Neuron (in vitro differentiated cells): ENCODE results near the gene PCBD2.
A peak's percentile ranks its signal among the peaks of the same experiment; 100 is the strongest.
"Not testable (repeated sequence)": the region's sequence is repeated elsewhere in the genome, so short reads cannot be mapped to it uniquely, and the experiment has no call there.

Source experiments
- H2AFZ ChIP-seq: one replicate; pipeline ENCODE4 v1.6.1; 2013; ENCODE audit warnings: low read depth, mild to moderate bottlenecking, inconsistent platforms, low read length, moderate library complexity
- H3K27me3 ChIP-seq: one replicate; pipeline ENCODE4 v1.6.1; 2013; ENCODE audit warnings: low read length; ENCODE audit not compliant: insufficient read depth
- H3K36me3 ChIP-seq: one replicate; pipeline ENCODE4 v1.6.1; 2013; ENCODE audit warnings: low read length; ENCODE audit not compliant: insufficient read depth
- H3K4me1 ChIP-seq: one replicate; pipeline ENCODE4 v1.6.1; 2013; ENCODE audit warnings: low read length; ENCODE audit not compliant: insufficient read depth
- H3K4me3 ChIP-seq: 2 replicates; pipeline ENCODE4 v1.5.1; 2013; ENCODE audit warnings: mild to moderate bottlenecking, low read length, moderate library complexity
- H3K9me3 ChIP-seq: one replicate; pipeline ENCODE4 v1.6.1; 2013; ENCODE audit warnings: low read length

Gene PCBD2

DNA sequence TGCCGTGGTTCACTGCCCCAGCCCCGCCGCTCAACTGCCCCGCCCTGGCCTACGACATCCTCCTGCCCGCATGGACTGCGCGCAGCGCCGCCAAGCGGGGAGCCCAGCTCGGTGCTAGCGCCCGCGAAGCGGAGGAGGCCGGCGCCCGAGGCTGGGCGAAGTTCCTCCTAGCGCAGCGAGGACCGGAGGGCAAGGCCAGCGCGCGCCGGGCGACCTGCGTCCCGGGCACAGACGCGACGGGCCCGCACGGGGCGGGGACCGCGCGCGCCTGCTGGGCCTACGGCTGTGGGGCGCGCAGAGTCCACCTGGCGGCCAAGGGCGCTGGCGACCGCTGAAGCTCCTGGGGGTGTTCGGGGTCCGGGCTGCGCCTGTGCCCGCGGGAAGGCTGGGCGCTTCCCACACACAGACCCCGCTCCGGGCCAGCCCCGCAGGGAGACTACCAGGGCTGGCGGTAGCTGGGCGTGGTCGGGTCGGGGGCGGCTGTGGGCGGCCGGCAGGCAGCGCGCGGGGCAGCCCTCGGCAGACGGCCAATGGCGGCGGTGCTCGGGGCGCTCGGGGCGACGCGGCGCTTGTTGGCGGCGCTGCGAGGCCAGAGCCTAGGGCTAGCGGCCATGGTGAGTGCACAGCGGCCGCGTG, at the start of gene PCBD2:
PCBD2 (plus strand) TSS at position 522 of the 636 bp plus-strand sequence; CDS start at position 531, 9 bp downstream.
- Histone ChIP-seq H3K4me1 (no peaks in the 10 kb centered on the region), H3K36me3 (peaks cover 3% of the 10 kb centered on the region), H3K27me3 (no peaks in the 10 kb centered on the region), H3K9me3 (no peaks in the 10 kb centered on the region), H3K4me3 (peak within 1 kb of the TSS; percentile 83), H2AFZ (peak within 1 kb of the TSS; percentile 96)

DNA sequence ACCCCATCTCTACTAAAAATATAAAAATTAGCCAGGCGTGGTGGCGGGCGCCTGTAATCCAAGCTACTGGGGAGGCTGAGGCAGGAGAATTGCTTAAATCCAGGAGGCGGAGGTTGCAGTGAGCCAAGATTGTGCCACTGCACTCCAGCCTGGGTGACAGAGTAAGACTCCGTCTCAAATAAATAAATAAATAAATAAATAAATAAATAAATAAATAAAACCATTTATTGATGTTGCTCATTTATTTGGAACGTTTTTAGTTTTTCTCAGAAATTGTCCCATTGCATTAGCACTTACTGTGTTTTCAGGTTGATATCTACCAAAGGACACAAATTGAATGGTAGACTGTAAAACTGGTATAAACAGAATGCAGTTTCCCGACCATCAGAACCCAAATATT, 48.5 kb upstream of the PCBD2 start:
- H3K4me3 ChIP-seq, H3K4me1 ChIP-seq, H3K9me3 ChIP-seq, H2AFZ ChIP-seq, H3K27me3 ChIP-seq: not testable (repeated sequence)
- peaks cover 75% of the 10 kb centered on the region for H3K36me3 ChIP-seq

- Histone ChIP-seq H2AFZ (no peak overlapping the region), H3K4me3 (no peak overlapping the region), H3K27me3 (no peaks in the 10 kb centered on the region), H3K9me3 (no peaks in the 10 kb centered on the region), H3K36me3 (peaks cover 71% of the 10 kb centered on the region), H3K4me1 (no peaks in the 10 kb centered on the region)
Observed at GRCh38 chr5:134857401-134857800, 47.5 kb upstream of the PCBD2 start.

DNA sequence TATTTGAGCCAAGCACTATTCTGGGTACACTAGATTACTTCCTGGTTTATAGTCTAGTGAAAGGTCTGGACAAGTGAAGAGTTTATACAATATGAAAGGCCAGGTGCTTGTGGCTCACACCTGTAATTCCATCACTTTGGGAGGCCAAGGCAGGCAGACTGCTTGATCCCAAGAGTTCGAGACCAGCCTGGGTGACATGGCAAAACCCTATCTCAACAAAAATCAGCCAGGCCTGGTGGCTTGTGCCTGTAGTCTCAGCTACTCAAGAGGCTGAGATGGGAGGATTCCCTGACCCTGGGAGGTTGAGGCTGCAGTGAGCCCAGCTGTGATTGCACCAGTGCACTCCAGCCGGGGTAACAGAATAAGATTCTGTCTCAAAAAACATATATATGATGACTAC, 40.2 kb upstream of the PCBD2 start:
- H3K36me3 ChIP-seq = peaks cover 14% of the 10 kb centered on the region
- H3K27me3 ChIP-seq = no peaks in the 10 kb centered on the region
- no peak overlapping the region for H2AFZ ChIP-seq
- H3K4me3 ChIP-seq = no peak overlapping the region
- H3K4me1 ChIP-seq = no peaks in the 10 kb centered on the region
- H3K9me3 ChIP-seq = no peaks in the 10 kb centered on the region

DNA sequence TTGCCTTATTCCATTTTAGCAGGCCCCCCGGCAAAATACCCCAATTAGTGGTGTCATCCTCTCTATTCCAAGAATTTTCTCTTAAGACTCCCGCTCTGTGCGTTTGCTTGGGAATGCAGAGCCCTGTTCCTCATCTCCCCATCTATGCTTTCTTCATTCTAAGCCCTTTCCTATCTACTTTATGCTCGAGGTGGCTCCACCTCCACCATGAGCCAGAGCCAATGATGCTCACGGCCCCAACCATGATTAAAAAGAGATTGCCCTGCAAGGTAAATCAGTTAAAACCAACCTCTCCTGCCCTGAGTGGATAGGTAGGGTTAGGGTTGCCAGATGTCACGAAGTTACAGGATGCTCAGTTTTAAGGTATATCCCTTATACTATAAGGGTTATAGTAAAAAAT, 31.4 kb upstream of the PCBD2 start:
- peaks cover 8% of the 10 kb centered on the region for H3K4me1 ChIP-seq
- no peak overlapping the region for H3K4me3 ChIP-seq

DNA sequence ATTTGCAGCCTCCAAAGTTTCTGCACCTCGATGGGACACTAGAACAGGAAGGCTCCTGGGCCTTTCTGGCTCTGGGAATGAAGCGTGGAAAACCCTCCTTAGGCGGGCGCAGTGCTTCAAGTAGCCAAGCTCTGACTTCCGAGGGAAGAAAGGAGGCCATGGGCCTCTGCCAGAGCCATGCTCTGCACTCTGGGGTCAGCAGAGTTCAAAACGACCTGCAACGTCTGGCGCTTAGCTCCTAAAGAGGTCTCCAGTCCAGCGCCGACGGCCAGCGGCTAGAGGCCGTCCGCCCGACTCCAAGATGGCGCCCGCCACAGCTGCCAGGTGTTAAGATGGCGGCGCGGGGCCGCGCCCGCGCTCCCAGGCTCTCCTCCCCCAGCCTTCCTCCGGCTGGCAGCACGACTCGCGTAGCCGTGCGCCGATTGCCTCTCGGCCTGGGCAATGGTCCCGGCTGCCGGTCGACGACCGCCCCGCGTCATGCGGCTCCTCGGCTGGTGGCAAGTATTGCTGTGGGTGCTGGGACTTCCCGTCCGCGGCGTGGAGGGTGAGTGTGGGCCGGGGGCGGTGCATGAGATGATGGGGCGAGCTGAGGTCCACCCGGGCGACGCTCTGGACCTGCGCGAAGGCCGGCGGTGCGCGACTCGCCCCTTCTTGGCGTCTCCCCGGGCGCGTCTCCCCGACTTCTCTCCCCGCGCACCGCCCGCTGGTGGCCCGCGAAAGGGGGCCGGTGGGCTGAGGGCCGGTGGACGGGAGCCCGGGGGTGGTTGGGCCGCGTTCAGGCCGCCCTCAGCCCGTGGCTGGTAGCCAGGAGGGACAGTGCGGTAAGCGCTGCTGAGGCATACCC, 30.7 kb upstream of the PCBD2 start, which contains the start of gene TXNDC15:
TXNDC15 (plus strand) TSS at position 385 of the 844 bp plus-strand sequence; CDS start at position 442, 57 bp downstream.
- Histone ChIP-seq H3K4me3 (peak within 1 kb of the TSS; percentile 76), H3K9me3 (no peaks in the 10 kb centered on the region), H2AFZ (peak within 1 kb of the TSS; percentile 89)

More for the DNA sequence above, 31.4 kb upstream of the PCBD2 start:
- Histone ChIP-seq H2AFZ (peak overlapping the region; percentile 89), H3K36me3 (no peaks in the 10 kb centered on the region), H3K27me3 (no peaks in the 10 kb centered on the region), H3K9me3 (no peaks in the 10 kb centered on the region)

DNA sequence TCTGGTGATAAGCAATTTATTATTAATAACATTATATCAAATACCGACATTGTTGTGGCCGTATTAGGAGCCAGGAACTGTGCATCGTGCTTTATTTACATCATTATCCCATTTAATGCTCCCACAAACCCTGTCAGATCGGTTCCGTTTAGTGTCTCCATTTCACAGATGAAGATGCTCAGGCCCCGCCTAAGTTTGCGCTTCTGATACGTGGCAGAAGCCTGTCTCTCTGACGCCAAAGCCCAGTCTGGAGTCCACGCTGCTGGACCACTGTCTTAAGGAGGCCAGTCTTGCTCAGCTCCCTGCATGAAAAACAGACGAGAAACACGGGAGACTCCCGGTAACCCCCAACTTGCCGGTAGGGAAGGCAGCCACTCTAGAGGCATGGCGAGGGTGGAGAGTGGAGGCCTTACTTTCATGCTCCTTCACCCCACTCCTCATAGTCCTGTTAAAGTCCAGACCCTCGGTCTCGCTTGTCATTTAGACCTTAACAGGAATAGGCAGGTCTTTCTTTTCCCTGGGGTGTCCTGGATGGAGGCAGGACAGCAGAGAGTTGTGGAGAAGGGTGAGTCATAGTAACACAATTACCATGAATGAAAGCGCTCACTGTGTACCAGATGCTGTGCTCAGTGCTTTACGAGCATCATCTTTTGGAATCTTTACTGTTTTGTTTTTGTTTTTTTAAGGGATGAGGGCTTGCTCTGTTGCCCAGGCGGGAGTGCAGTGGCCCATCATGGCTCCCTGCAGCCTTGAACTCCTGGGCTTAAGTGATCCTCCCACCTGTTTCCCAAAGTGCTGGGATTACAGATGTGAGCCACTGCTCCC, 29.9 kb upstream of the PCBD2 start:
- no peaks in the 10 kb centered on the region for H3K27me3 ChIP-seq
- H3K9me3 ChIP-seq = no peaks in the 10 kb centered on the region
- peaks cover 8% of the 10 kb centered on the region for H3K4me1 ChIP-seq
- H2AFZ ChIP-seq = peak overlapping the region; percentile 89
- peak overlapping the region; percentile 76 for H3K4me3 ChIP-seq
- H3K36me3 ChIP-seq = no peaks in the 10 kb centered on the region

More for the DNA sequence above, 30.7 kb upstream of the PCBD2 start, which contains the start of gene TXNDC15:
- Histone ChIP-seq H3K27me3 (no peaks in the 10 kb centered on the region), H3K4me1 (peaks cover 8% of the 10 kb centered on the region), H3K36me3 (no peaks in the 10 kb centered on the region)

- Histone ChIP-seq H3K4me3 (no peak overlapping the region), H3K36me3 (no peaks in the 10 kb centered on the region), H2AFZ (no peak overlapping the region), H3K9me3 (no peaks in the 10 kb centered on the region), H3K27me3 (no peaks in the 10 kb centered on the region), H3K4me1 (peaks cover 8% of the 10 kb centered on the region)
Observed at GRCh38 chr5:134877159-134877558, 27.8 kb upstream of the PCBD2 start.

- H3K27me3 ChIP-seq = no peaks in the 10 kb centered on the region
- H3K9me3 ChIP-seq = no peaks in the 10 kb centered on the region
- H3K4me3 ChIP-seq = no peak overlapping the region
Observed at GRCh38 chr5:134878403-134878802, 26.5 kb upstream of the PCBD2 start.

GRCh38 chr5:134879456-134879855, 25.5 kb upstream of the PCBD2 start:
- Histone ChIP-seq H3K27me3 (no peaks in the 10 kb centered on the region), H2AFZ (no peak overlapping the region), H3K9me3 (no peaks in the 10 kb centered on the region), H3K36me3 (no peaks in the 10 kb centered on the region), H3K4me1 (peaks cover 8% of the 10 kb centered on the region), H3K4me3 (no peak overlapping the region)

More at GRCh38 chr5:134878403-134878802, 26.5 kb upstream of the PCBD2 start:
- Histone ChIP-seq H3K4me1 (peaks cover 8% of the 10 kb centered on the region), H2AFZ (no peak overlapping the region), H3K36me3 (no peaks in the 10 kb centered on the region)

GRCh38 chr5:134880937-134881336, 24.0 kb upstream of the PCBD2 start:
- not testable (repeated sequence) for H3K9me3 ChIP-seq, H2AFZ ChIP-seq, H3K4me1 ChIP-seq, H3K27me3 ChIP-seq, H3K4me3 ChIP-seq, H3K36me3 ChIP-seq

GRCh38 chr5:134881711-134882110, 23.2 kb upstream of the PCBD2 start:
- H3K9me3 ChIP-seq, H3K36me3 ChIP-seq, H3K27me3 ChIP-seq, H3K4me1 ChIP-seq, H3K4me3 ChIP-seq, H2AFZ ChIP-seq: not testable (repeated sequence)
